ENCODE data around the gene RND1.
"Not testable (repeated sequence)": the region's sequence is repeated elsewhere in the genome, so short reads cannot be mapped to it uniquely, and the experiment has no call there.

The RND1 gene

GRCh38 chr12:48869191-48869590, 3.5 kb upstream of the RND1 start:
- FAIRE-seq (no peak), DNase-seq (ENCODE audit: insufficient read length, low spot score) (no peak)
- TF ChIP-seq PAX5 (IDR thresholded peaks at IDR 0.05; ENCODE audit: insufficient read depth, low read length, severe bottlenecking) (no peak), POLR2A (IDR thresholded peaks at IDR 0.05; ENCODE audit: low read depth, low read length) (no peak), POU2F2 (IDR thresholded peaks at IDR 0.05; ENCODE audit: low read depth, low read length) (no peak), POLR2AphosphoS5 (IDR thresholded peaks at IDR 0.05; ENCODE audit: low read depth, low read length) (no peak), SPI1 (IDR thresholded peaks at IDR 0.05; ENCODE audit: low read depth, low read length) (no peak), TAF1 (IDR thresholded peaks at IDR 0.05; ENCODE audit: low read depth, low read length) (no peak)

DNA sequence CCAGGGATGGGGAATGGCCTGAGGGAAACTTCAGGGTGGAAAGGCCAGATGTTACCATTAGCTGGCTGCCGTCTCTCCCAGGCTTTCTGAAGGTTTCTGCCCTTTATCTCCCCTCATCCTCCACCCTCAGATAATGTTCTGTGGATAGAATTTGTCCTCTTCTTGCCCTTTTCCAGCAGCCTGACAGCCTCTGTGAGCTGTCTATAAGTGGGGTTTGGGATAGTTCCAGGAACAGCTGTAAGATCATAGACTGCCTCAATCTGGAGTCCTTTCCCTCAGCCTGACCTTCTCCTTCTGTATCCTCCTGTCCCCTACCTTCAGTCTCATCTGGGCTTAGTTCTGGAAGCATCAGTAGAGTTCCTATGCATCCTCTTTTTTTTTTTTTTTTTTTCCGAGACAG, 2.8 kb upstream of the RND1 start:
- DNase-seq (ENCODE audit: insufficient read length, low spot score) (no peak), FAIRE-seq (no peak)
- TF ChIP-seq POLR2A (IDR thresholded peaks at IDR 0.05; ENCODE audit: low read depth, low read length) (no peak), TAF1 (IDR thresholded peaks at IDR 0.05; ENCODE audit: low read depth, low read length) (no peak), SPI1 (IDR thresholded peaks at IDR 0.05; ENCODE audit: low read depth, low read length) (no peak), POU2F2 (IDR thresholded peaks at IDR 0.05; ENCODE audit: low read depth, low read length) (no peak), POLR2AphosphoS5 (IDR thresholded peaks at IDR 0.05; ENCODE audit: low read depth, low read length) (no peak), PAX5 (IDR thresholded peaks at IDR 0.05; ENCODE audit: insufficient read depth, low read length, severe bottlenecking) (no peak)

GRCh38 chr12:48866052-48866711, 512 bp upstream of the RND1 start:
- FAIRE-seq = peak; percentile 26
- no peak for TF ChIP-seq POLR2AphosphoS5 (IDR thresholded peaks at IDR 0.05; ENCODE audit: low read depth, low read length)
- no peak for TF ChIP-seq TAF1 (IDR thresholded peaks at IDR 0.05; ENCODE audit: low read depth, low read length)
- peak; percentile 46 for TF ChIP-seq SPI1 (IDR thresholded peaks at IDR 0.05; ENCODE audit: low read depth, low read length)
- no peak for TF ChIP-seq POU2F2 (IDR thresholded peaks at IDR 0.05; ENCODE audit: low read depth, low read length)
- no peak for DNase-seq (ENCODE audit: insufficient read length, low spot score)

DNA sequence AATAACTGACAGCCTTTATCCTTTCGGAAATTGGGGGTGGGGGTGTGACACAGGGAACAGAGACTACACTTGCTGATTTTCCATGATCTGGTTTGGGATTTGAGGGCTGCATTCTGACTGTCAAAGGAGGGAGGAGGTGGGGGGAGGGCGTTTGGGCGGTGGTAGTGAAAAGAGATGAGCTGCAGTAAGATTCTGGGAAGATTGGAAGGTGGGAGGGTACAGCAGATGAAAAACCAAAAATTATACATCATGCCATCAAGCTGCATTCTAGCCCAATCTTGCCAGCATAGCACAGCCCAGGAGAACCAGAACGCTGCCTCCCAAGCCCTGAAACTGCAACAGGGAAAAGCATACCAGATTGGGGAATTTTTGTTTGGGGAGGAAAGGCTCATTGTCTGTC, 2.4 kb downstream of the RND1 start:
- no peak for FAIRE-seq
- no peak for TF ChIP-seq POU2F2 (IDR thresholded peaks at IDR 0.05; ENCODE audit: low read depth, low read length)
- TF ChIP-seq POLR2A (IDR thresholded peaks at IDR 0.05; ENCODE audit: low read depth, low read length) = no peak
- TF ChIP-seq PAX5 (IDR thresholded peaks at IDR 0.05; ENCODE audit: insufficient read depth, low read length, severe bottlenecking) = no peak
- no peak for DNase-seq (ENCODE audit: insufficient read length, low spot score)

DNA sequence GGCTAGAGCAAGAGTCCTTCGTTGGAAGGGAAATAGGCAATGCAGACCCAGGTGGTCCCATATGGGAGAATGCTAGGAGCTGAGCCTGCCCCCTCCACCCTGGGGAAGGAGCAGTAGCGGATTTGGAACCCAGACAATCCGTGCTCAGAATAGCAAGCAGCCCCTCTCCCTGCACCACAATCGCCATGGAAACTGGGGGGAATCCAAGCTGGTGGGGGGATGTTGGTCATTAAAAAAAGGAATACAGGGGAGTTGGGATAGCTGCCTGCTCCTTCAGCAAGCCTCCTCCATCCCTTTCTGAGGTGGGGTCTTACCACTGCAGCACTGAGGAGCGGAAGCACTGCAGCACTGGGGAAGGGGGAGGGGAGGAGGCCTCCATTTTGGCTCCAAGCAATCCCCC, 2.9 kb downstream of the RND1 start:
- DNase-seq (ENCODE audit: insufficient read length, low spot score) = no peak
- FAIRE-seq = no peak
- TF ChIP-seq POLR2A (IDR thresholded peaks at IDR 0.05; ENCODE audit: low read depth, low read length) = no peak
- TF ChIP-seq PAX5 (IDR thresholded peaks at IDR 0.05; ENCODE audit: insufficient read depth, low read length, severe bottlenecking) = no peak
- no peak for TF ChIP-seq POLR2AphosphoS5 (IDR thresholded peaks at IDR 0.05; ENCODE audit: low read depth, low read length)
- no peak for TF ChIP-seq TAF1 (IDR thresholded peaks at IDR 0.05; ENCODE audit: low read depth, low read length)
- no peak for TF ChIP-seq SPI1 (IDR thresholded peaks at IDR 0.05; ENCODE audit: low read depth, low read length)
- no peak for TF ChIP-seq POU2F2 (IDR thresholded peaks at IDR 0.05; ENCODE audit: low read depth, low read length)

- DNase-seq (ENCODE audit: insufficient read length, low spot score) (no peak), FAIRE-seq (no peak)
- no peak for TF ChIP-seq POU2F2 (IDR thresholded peaks at IDR 0.05; ENCODE audit: low read depth, low read length)
- TF ChIP-seq PAX5 (IDR thresholded peaks at IDR 0.05; ENCODE audit: insufficient read depth, low read length, severe bottlenecking) = no peak
- TF ChIP-seq POLR2AphosphoS5 (IDR thresholded peaks at IDR 0.05; ENCODE audit: low read depth, low read length) = no peak
- TF ChIP-seq SPI1 (IDR thresholded peaks at IDR 0.05; ENCODE audit: low read depth, low read length) = no peak
- TF ChIP-seq TAF1 (IDR thresholded peaks at IDR 0.05; ENCODE audit: low read depth, low read length) = no peak
- TF ChIP-seq POLR2A (IDR thresholded peaks at IDR 0.05; ENCODE audit: low read depth, low read length) = no peak
Observed at GRCh38 chr12:48861111-48861510, 4.6 kb downstream of the RND1 start.

DNA sequence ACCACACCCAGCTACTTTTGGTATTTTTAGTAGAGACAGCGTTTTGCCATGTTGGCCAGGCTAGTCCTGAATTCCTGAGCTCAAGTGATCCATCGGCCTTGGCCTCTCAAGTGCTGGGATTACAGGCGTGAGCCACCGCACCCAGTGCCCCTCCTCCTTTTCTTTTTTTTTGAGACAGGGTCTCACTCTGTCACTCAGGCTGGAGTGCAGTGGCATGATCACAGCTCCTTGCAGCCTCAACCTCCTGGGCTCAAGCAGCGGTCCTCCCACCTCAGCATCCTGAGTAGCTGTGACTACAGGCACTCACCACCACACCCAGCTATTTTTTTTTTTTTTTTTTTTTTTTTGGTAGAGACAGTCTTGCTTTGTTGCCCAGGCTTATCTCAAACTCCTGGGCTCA, 5.4 kb downstream of the RND1 start:
- not testable (repeated sequence) for FAIRE-seq; DNase-seq (ENCODE audit: insufficient read length, low spot score)

DNA sequence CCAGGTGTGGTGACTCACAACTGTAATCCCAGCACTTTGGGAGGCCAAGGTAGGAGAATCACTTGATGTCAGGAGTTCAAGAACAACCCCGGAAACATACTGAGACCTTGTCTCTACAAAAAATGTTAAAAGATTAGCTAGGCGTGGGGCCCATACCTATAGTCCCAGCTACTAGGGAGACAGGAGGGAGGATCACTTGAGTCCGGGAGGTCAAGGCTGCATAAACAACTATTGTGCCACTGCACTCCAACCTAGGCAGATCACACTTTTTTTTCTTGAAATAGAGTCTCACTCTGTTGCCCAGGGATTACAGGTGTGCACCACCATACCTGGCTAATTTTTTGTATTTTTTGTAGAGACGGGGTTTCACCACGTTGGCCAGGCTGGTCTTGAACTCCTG, 6.1 kb downstream of the RND1 start:
- DNase-seq (ENCODE audit: insufficient read length, low spot score) = no peak
- TF ChIP-seq POLR2AphosphoS5 (IDR thresholded peaks at IDR 0.05; ENCODE audit: low read depth, low read length) = no peak
- TF ChIP-seq POU2F2 (IDR thresholded peaks at IDR 0.05; ENCODE audit: low read depth, low read length) = no peak
- no peak for FAIRE-seq

DNA sequence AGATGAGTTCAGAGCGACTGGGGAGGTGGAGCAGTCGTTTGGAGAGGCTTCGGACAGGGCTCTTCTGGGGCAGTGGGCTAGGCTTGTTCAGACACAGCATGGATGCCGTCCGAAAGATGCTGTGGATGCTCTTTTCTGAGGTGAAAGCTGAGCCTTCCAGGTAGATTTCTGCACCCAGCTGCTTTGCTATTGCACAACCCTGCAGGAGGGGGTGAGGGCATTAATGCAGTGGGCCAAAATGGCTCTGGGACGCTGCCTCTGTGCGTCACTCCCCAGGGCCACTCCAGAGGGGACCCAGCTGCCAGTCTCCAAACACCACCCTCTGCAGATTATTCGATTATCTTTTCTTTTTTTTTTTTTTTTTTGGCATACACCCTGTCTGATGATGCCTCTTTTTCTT, 7.6 kb downstream of the RND1 start:
- no peak for FAIRE-seq
- DNase-seq (ENCODE audit: insufficient read length, low spot score) = no peak
- no peak for TF ChIP-seq TAF1 (IDR thresholded peaks at IDR 0.05; ENCODE audit: low read depth, low read length)
- TF ChIP-seq POU2F2 (IDR thresholded peaks at IDR 0.05; ENCODE audit: low read depth, low read length) = no peak
- TF ChIP-seq SPI1 (IDR thresholded peaks at IDR 0.05; ENCODE audit: low read depth, low read length) = no peak
- no peak for TF ChIP-seq PAX5 (IDR thresholded peaks at IDR 0.05; ENCODE audit: insufficient read depth, low read length, severe bottlenecking)
- TF ChIP-seq POLR2AphosphoS5 (IDR thresholded peaks at IDR 0.05; ENCODE audit: low read depth, low read length) = no peak
- no peak for TF ChIP-seq POLR2A (IDR thresholded peaks at IDR 0.05; ENCODE audit: low read depth, low read length)

GRCh38 chr12:48857278-48857994, 8.2 kb downstream of the RND1 start:
- DNase-seq (ENCODE audit: insufficient read length, low spot score) (no peak), FAIRE-seq (no peak)
- TF ChIP-seq POU2F2 (IDR thresholded peaks at IDR 0.05; ENCODE audit: low read depth, low read length) = no peak
- no peak for TF ChIP-seq POLR2A (IDR thresholded peaks at IDR 0.05; ENCODE audit: low read depth, low read length)
- TF ChIP-seq POLR2AphosphoS5 (IDR thresholded peaks at IDR 0.05; ENCODE audit: low read depth, low read length) = no peak
- no peak for TF ChIP-seq SPI1 (IDR thresholded peaks at IDR 0.05; ENCODE audit: low read depth, low read length)
- TF ChIP-seq TAF1 (IDR thresholded peaks at IDR 0.05; ENCODE audit: low read depth, low read length) = no peak
- no peak for TF ChIP-seq PAX5 (IDR thresholded peaks at IDR 0.05; ENCODE audit: insufficient read depth, low read length, severe bottlenecking)

All from GM12891 (cell line).